Neural cell (in vitro differentiated cells): ENCODE results near the gene CISD2. TPM values are rescaled to one million over a fixed set of nuclear protein-coding genes. Genes with fewer than 3 reads are reported as not detected.

Experiments
- H2AFZ ChIP-seq: fragments of 200-600, 300-800 bp; sonication (generic), shearing (Covaris generic); 2 replicates; pipeline ENCODE4 v1.6.0; 2014; ENCODE audit warnings: low read depth, mild to moderate bottlenecking, antibody characterized with exemption, low read length, moderate library complexity
- H3F3A ChIP-seq: fragments of 200-600 bp; shearing (Covaris generic); 2 replicates; pipeline ENCODE4 v1.6.1; 2016; ENCODE audit warnings: mild to moderate bottlenecking, moderate library complexity, mixed read lengths, antibody characterized with exemption, low read length; ENCODE audit not compliant: insufficient read depth, poor library complexity, severe bottlenecking
- H3K27ac ChIP-seq: fragments of 200-600, 300-800 bp; sonication (generic), shearing (Covaris generic); 2 replicates; pipeline ENCODE4 v1.5.1; 2014; ENCODE audit warnings: mild to moderate bottlenecking, low read length, moderate library complexity
- H3K27me3 ChIP-seq: fragments of 300-800, 200-600 bp; sonication (generic), shearing (Covaris generic); 2 replicates; pipeline ENCODE4 v1.6.0; 2014; ENCODE audit warnings: mild to moderate bottlenecking, low read depth, low read length, moderate library complexity; ENCODE audit not compliant: insufficient read depth
- H3K36me3 ChIP-seq: fragments of 300-800, 200-600 bp; sonication (generic), shearing (Covaris generic); 2 replicates; pipeline ENCODE4 v1.5.1; 2014; ENCODE audit warnings: mild to moderate bottlenecking, antibody characterized with exemption, low read length, moderate library complexity; ENCODE audit not compliant: insufficient read depth
- H3K4me2 ChIP-seq: fragments of 300-800, 200-600 bp; sonication (generic), shearing (Covaris generic); 2 replicates; pipeline ENCODE4 v1.6.0; 2014; ENCODE audit warnings: mild to moderate bottlenecking, low read length
- H3K4me3 ChIP-seq: fragments of 300-800, 200-600 bp; sonication (generic), shearing (Covaris generic); 2 replicates; pipeline ENCODE4 v1.5.1; 2014; ENCODE audit warnings: mild to moderate bottlenecking, low read length, moderate library complexity
- H3K79me2 ChIP-seq: fragments of 200-600 bp; shearing (Covaris generic); replicated peaks from 2 replicates; pipeline ENCODE4 v1.6.0; 2014; ENCODE audit warnings: mild to moderate bottlenecking, low read length, moderate library complexity; ENCODE audit not compliant: insufficient read depth
- H3K9ac ChIP-seq: fragments of 300-800, 200-600 bp; sonication (generic), shearing (Covaris generic); 2 replicates; pipeline ENCODE4 v1.6.1; 2016; ENCODE audit warnings: mild to moderate bottlenecking, low read length, mixed read lengths
- H3K9me2 ChIP-seq: fragments of 200-600 bp; shearing (Covaris generic); 2 replicates; pipeline ENCODE4 v1.6.1; 2016; ENCODE audit warnings: mild to moderate bottlenecking, low read length, mixed read lengths; ENCODE audit not compliant: insufficient read depth
- H3K9me3 ChIP-seq: fragments of 200-600, 300-800 bp; sonication (generic), shearing (Covaris generic); 2 replicates; pipeline ENCODE4 v1.6.1; 2016; ENCODE audit warnings: mild to moderate bottlenecking, mixed run types, low read length, moderate library complexity, mixed read lengths
- H4K20me1 ChIP-seq: fragments of 200-600 bp; shearing (Covaris generic); 2 replicates; pipeline ENCODE4 v1.6.1; 2016; ENCODE audit warnings: mild to moderate bottlenecking, mixed run types; ENCODE audit not compliant: insufficient read depth
- EZH2 ChIP-seq: fragments of 200-600, 300-800 bp; shearing (Covaris generic), sonication (generic); IDR thresholded peaks from 2 replicates; pipeline ENCODE4 v1.6.1; 2014; ENCODE audit warnings: antibody characterized with exemption, low read length, borderline replicate concordance, mild to moderate bottlenecking; ENCODE audit not compliant: insufficient read depth, poor library complexity, severe bottlenecking
- MXI1 ChIP-seq: fragments of 450-650 bp; conservative IDR thresholded peaks from 2 replicates; pipeline ENCODE4 v1.6.1; 2014; ENCODE audit warnings: antibody characterized with exemption, mild to moderate bottlenecking; ENCODE audit not compliant: poor library complexity, severe bottlenecking
- POLR2AphosphoS5 ChIP-seq: IDR thresholded peaks from 2 replicates; pipeline ENCODE4 v1.6.1; 2012
- RAD21 ChIP-seq: fragments of 450-650 bp; conservative IDR thresholded peaks from 2 replicates; pipeline ENCODE4 v1.6.1; 2014; ENCODE audit warnings: antibody characterized with exemption, mild to moderate bottlenecking, moderate library complexity
- SMC3 ChIP-seq: fragments of 450-650 bp; conservative IDR thresholded peaks from 2 replicates; pipeline ENCODE4 v1.6.1; 2014; ENCODE audit warnings: antibody characterized with exemption, mild to moderate bottlenecking, moderate library complexity; ENCODE audit not compliant: poor library complexity
- TAF1 ChIP-seq: IDR thresholded peaks from 2 replicates; pipeline ENCODE4 v1.6.1; 2012; ENCODE audit warnings: low read depth
- polyA plus RNA-seq: library from polyadenylated mRNA; depleted of rRNA; stranded (reverse); fragments of >200 nt; gene quantifications from 2 replicates; pipeline ENCODE4 v1.2.3, GENCODE V29; 2014
- TF ChIP-seq, protein P1 (sequence below): fragments of 450-650 bp; IDR thresholded peaks from 2 replicates; pipeline ENCODE4 v1.5.1; 2014; ENCODE audit warnings: antibody characterized with exemption, mild to moderate bottlenecking, moderate library complexity; ENCODE audit not compliant: poor library complexity, severe bottlenecking
- TF ChIP-seq, protein P2 (sequence below): IDR thresholded peaks from 2 replicates; pipeline ENCODE4 v1.6.1; 2012; ENCODE audit warnings: borderline replicate concordance

CISD2 gene
- polyA plus RNA-seq, 1 donor from 2014 or later = 102 TPM

DNA sequence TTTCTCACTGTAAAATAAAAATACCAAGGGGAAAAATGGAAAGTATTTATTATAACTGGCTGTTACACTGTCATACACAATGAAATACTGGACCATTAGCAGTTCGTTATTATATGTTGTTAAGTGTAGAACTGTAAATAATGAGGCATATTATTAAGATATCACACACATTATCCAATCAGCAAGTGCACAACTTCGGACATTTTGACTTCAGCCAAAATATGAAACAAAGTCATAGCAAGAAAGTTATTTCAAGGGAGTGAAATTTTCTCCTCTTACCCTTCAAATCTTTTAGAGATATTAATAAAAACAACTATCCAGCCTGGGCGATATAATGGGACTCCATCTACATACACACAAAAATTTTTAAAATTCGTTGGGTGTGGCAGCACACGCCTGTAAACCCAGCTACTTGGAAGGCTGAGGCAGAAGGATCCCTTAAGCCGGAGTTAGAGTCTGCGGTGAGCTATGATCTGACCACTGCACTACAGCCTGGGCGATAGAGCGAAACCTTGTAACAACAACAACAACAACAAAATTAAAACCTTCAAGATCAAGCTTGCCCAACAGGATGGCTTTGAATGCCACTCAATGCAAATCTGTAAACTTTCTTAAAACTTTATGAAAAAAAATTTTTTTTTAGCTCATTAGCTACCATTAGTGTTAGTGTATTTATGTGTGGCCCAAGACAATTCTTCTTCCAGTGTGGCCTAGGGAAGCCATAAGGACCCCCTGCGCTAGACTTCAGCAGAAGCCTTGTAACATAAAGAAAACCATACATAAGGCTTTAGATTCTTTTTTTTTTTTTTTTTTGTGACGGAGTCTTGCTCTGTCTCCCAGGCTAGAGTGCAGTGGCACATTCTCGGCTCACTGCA is 1.3 kb upstream of the CISD2 start:
- Histone ChIP-seq H3K4me3 (peak overlapping the region; percentile 70), H3K9me2 (no peaks in the 10 kb centered on the region), H3K79me2 (peaks cover 16% of the 10 kb centered on the region), H3K36me3 (no peaks in the 10 kb centered on the region), H2AFZ (no peak overlapping the region), H4K20me1 (no peaks in the 10 kb centered on the region), H3K9ac (no peak overlapping the region), H3K27me3 (no peaks in the 10 kb centered on the region), H3K27ac (no peak overlapping the region), H3K9me3 (no peaks in the 10 kb centered on the region), H3K4me2 (peak overlapping the region; percentile 9), H3F3A (peaks cover 9% of the 10 kb centered on the region)
- no peak for TF ChIP-seq POLR2AphosphoS5

DNA sequence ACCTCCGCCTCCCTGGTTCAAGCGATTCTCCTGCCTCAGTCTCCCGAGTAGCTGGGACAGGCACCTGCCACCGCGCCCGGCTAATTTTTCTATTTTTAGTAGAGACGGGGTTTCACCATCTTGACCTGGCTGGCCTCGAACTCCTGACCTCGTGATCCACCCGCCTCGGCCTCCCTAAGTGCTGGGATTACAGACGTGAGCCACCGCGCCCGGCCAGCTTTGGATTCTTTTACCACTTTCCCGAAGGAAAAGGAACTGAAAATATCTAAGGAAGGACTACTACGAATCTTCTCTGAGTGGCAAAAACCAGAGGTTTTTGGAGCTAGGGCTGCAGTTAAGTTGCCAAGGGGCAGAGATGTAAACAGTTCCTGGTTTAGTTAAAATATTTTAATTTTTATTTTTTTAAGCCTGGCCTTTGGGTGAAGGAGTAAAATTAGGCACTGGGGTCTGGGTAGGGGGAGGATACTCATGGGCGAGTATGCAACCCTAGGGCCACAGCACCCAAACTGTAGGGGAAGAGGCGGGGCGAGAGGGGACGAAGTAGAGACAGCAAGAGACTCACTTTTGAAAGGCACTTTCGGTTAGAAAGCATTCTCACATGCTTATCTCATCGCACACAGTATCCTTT is 525 bp upstream of the CISD2 start:
- Histone ChIP-seq H3K9me3 (no peaks in the 10 kb centered on the region), H3K4me3 (peak overlapping the region; percentile 70), H3K27me3 (no peaks in the 10 kb centered on the region), H3K4me2 (peak overlapping the region; percentile 85), H3K27ac (peak overlapping the region; percentile 93), H2AFZ (peak overlapping the region; percentile 89), H3K79me2 (peaks cover 19% of the 10 kb centered on the region), H3K9ac (peak overlapping the region; percentile 92), H3K9me2 (no peaks in the 10 kb centered on the region), H3F3A (peaks cover 9% of the 10 kb centered on the region), H3K36me3 (no peaks in the 10 kb centered on the region), H4K20me1 (no peaks in the 10 kb centered on the region)
- TF ChIP-seq EZH2 (no peak), SMC3 (no peak), RAD21 (no peak), TAF1 (no peak), MXI1 (no peak), POLR2AphosphoS5 (no peak)
- TF ChIP-seq, protein P1, sequence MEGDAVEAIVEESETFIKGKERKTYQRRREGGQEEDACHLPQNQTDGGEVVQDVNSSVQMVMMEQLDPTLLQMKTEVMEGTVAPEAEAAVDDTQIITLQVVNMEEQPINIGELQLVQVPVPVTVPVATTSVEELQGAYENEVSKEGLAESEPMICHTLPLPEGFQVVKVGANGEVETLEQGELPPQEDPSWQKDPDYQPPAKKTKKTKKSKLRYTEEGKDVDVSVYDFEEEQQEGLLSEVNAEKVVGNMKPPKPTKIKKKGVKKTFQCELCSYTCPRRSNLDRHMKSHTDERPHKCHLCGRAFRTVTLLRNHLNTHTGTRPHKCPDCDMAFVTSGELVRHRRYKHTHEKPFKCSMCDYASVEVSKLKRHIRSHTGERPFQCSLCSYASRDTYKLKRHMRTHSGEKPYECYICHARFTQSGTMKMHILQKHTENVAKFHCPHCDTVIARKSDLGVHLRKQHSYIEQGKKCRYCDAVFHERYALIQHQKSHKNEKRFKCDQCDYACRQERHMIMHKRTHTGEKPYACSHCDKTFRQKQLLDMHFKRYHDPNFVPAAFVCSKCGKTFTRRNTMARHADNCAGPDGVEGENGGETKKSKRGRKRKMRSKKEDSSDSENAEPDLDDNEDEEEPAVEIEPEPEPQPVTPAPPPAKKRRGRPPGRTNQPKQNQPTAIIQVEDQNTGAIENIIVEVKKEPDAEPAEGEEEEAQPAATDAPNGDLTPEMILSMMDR = no peak
- TF ChIP-seq, protein P2, sequence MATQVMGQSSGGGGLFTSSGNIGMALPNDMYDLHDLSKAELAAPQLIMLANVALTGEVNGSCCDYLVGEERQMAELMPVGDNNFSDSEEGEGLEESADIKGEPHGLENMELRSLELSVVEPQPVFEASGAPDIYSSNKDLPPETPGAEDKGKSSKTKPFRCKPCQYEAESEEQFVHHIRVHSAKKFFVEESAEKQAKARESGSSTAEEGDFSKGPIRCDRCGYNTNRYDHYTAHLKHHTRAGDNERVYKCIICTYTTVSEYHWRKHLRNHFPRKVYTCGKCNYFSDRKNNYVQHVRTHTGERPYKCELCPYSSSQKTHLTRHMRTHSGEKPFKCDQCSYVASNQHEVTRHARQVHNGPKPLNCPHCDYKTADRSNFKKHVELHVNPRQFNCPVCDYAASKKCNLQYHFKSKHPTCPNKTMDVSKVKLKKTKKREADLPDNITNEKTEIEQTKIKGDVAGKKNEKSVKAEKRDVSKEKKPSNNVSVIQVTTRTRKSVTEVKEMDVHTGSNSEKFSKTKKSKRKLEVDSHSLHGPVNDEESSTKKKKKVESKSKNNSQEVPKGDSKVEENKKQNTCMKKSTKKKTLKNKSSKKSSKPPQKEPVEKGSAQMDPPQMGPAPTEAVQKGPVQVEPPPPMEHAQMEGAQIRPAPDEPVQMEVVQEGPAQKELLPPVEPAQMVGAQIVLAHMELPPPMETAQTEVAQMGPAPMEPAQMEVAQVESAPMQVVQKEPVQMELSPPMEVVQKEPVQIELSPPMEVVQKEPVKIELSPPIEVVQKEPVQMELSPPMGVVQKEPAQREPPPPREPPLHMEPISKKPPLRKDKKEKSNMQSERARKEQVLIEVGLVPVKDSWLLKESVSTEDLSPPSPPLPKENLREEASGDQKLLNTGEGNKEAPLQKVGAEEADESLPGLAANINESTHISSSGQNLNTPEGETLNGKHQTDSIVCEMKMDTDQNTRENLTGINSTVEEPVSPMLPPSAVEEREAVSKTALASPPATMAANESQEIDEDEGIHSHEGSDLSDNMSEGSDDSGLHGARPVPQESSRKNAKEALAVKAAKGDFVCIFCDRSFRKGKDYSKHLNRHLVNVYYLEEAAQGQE = no peak
